Stimulated activated CD4-positive, alpha-beta T cell treated with anti-CD3 and anti-CD28 coated beads, Interleukin-4, amount 100 ng/mL, for 24 hours (primary cell): ENCODE measurements around the gene TANC1.

Experiments
- DNase-seq: peaks from one replicate; pipeline ENCODE4 v3.0.0-alpha.2; 2020

The TANC1 gene

DNA sequence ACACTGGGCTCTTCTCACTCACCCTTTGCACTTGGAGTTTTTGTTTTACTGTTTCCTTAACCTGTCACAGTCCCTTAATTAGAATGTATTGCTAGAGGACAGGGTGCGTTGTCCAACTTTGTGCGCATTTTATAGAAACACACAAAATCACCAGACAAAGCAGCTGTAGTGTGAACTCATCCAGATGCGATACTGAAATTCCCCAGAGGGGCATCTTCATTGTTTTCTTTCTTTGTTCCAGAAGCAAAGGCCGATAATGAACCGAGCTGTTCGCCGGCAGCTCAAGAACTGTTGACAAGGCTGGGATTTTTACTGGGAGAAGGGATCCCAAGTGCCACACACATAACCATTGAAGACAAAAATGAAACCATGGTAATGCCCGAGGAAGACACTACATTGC, 180.5 kb downstream of the TANC1 start:
- no peak for DNase-seq

DNA sequence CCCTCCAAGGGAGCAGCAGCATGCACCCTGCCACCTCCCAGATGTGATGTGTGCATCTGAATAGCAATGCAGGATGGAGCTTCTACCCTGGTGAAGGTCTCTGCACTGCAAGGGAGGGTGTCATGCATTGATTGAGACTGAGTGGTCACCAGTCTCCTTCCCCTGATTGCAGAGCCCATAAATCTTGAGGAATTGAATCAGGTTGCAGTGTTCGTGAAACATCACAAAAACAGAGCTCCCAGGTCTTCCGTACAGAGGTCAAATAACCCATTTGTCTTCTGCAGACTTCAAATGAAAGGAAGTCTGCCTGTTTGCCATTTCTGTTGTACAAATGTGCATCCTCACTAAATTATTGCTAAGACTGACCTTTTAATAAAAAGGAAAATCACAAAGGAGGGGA, 181.3 kb downstream of the TANC1 start:
- no peak for DNase-seq

DNA sequence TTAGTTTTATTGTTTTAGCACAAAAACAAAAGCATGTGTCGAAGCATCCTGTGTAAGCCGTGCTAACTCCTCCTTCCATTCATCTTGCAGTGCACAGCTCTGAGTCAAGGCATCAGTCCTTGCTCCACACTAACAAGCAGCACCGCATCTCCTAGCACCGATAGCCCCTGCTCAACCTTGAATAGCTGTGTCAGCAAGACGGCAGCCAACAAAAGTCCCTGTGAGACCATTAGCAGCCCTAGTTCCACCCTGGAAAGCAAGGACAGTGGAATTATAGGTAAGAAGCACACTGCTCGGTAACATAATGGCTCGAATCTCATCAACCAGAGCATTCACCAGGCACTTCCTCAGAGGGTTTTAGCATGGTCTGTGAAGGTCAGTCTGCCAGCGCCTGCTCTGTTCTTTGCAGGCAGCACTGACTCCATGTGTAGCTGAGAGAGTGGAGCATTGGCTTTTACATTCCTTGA, 181.9 kb downstream of the TANC1 start:
- DNase-seq, result no peak

DNA sequence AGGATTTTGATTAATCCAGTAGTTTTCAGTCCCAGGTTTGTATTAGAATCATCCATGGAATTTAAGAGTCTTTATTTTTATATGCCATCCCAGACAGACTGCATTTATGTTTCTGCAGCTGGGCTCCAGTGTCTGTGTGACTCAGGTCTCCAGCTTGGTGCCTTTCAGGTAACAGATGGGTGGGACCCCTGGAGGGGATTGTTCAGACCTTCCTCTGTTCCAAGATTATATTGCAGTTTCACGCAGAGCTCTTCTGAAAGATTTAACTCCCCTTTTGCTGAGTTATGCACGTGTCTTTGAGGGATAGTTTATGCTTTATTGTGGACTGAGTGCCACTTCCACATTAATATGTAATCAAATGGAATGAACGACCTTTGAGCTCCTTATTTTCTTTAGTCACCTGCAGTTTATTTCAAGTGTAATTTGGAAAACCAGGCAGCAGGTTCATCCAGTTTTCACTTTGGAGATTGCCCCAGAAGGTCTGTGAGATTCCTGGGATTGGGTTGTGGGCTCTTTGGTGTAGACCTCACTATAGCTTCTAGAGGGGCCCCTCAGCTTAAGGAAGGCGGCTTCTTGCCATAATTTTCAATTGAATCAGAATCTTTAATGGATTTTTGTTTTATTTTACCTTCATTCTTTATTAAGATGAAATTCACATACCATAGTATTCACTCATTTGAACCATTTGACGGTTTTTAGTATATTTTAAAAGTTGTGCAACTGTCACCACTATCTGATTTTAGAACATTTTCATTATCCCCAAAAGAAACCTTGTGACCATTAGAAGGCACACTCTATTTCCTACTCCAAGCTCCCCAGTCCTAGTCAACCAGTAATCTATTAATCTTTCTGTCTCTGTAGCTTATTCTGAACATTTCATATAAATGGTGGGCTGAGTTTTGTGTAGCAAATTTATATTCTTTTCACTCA, 183.0 kb downstream of the TANC1 start:
- no peak for DNase-seq

DNA sequence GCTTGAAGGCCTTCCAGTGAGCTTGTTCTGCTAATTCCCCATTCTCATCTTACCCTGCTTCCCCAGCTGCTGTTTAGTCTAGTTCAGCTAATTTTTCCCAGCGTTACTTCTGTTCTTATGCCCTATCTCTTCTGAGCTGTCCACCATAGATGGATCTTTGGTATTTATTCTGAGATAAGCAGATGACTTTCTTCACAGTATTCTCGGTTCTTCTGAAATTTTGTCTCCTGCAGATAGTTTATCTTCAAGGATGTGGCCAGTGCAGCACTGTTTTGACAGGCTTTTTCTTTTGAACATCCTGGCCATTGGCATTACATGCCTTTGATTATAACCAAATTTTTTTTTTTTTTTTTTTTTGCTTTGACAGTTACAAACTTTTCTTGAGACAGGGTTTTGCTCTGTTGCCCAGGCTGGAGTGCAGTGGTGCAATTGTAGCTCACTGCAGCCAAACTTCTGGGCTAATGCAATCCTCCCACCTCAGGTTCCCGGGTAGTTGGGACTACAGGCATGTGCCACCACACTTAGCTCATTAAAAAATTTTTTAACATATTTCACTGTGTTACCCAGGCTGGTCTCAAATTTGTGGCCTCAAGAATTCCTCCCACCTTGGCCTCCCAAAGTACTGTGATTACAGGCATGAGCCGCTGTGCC, 183.8 kb downstream of the TANC1 start:
- no peak for DNase-seq

DNA sequence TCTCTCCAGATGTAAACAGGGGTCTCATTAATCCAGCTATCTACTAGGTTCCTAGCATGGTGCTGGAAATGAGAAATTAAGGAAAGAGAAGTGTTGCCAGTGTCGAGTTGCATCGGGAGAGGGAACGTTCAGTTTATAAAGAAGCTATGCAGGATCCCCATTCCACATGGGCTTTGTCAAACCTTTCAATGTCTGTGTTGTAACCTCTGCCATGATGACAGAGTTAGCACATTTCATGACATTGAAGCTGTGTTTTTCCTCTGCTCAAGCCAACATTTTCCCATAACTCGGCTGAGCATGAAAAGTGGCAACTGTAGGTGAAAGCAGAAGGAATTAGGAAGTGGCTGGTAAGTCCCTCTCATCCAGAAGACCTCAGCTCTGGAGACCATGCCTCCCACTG, 184.6 kb downstream of the TANC1 start:
- no peak for DNase-seq

DNA sequence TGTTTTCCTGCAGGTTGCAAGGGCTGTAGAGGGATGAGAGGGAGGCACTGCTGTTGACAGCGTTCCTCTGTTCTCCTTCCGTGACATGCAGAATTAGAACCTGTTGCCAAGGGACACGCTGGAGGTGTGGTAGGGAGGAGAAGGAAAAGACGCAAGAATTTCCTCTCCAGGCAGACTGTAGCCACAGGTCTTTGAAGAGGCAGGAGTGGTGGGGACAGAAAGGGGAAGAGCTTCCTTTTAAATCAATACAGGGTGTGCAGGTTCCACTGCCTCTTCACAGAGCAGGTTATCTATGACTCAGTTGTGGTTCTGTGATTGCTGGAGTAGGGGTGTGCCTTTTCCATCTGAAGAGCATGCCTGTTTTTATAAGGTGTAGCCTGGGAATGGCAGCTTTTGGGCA, 185.0 kb downstream of the TANC1 start:
- DNase-seq, result no peak

DNA sequence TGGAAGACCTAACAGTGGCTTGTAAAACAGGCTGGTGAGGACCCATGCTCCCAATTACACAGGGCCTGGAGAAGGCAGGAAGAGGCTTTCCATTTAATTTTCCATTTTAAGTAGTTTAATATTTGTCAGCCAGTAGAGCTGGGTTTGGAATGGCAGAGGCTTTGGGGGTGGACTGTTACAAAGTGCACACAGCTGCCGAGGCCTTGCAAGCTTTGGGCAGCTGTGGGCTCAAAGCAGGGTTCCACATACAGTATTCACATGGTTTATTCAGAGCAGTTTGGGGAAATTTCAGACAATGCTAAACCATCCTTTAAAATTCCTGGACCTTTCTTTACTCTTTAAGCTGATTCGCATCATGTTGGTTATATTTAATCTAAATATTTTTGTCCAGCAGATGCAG, 185.5 kb downstream of the TANC1 start:
- no peak for DNase-seq

DNA sequence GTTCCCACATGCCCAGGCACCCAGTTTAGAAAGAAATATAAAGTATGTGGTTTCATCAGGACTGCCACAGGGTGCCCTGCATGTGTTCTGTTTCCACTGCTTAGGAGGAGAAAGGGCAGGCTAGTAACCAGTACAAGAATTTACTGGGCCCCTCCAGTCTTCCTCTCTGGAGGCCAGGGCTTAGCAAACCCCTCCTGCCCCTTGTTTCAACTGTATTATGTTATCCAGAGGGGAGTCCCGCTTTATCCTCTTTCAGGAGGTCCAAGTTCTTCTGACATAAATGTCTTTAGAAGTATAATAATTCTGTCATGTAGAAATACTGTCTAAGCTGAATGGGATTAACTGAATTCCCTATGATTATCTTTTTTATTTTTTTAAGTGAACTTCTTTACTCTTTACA, 185.9 kb downstream of the TANC1 start:
- no peak for DNase-seq

DNA sequence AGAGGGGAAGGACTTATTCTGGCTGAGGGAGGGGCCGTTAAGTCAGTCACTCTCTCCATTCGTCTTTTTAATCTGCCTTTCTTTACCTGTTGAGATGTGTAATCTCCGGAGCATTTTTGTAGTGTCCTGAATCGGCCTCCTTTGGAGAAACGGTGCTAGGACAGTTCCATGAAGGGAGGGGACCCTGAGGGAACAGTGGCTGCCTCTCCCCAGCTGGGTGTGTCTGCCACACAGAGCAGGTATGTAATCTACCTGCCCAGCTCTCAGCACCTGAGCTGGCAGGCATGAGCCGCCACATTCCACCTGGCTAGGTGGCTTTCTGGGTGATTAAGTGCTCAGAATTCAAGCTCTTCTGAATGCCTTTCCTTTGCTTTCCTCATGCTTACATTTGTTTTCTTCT, 186.9 kb downstream of the TANC1 start:
- no peak for DNase-seq

DNA sequence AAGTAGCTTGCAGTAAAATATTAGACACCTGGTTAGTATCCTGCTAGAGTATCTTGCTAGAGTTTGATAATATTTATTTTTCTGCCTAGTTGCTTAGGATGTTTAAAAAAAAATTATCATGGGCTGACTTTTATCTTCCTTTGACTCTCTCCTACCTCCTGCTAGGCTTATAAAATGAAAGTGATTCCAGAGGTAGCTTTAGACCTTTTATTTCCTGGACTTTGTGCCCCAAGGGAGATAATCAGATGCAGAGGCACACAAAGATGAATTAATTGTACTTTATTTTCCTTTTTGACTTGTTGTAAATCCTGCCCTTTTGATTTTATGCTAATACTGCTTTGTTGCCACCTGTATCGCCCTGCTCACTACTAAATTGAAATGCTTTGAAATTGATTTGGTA, 187.4 kb downstream of the TANC1 start:
- no peak for DNase-seq

DNA sequence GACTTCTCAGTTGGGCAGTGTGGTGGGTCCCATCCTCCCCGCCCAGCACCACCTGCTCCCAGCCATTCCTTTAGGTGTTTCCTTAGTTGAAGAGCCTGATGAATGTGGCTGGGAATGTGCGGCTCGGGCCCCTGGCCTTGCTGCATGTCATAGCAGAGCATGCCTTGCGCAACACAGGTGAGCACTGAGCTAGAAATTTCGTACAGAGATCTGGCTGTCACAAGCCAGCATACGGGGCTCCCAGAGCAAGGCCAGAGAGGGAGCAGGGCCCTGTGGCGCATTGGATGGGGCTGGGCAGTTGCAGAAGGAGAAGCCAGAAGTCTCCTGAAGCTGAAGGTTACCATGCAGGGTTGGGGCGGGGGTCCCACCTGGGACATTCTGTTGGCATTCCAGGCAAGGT, 188.4 kb downstream of the TANC1 start:
- DNase-seq, result no peak

DNA sequence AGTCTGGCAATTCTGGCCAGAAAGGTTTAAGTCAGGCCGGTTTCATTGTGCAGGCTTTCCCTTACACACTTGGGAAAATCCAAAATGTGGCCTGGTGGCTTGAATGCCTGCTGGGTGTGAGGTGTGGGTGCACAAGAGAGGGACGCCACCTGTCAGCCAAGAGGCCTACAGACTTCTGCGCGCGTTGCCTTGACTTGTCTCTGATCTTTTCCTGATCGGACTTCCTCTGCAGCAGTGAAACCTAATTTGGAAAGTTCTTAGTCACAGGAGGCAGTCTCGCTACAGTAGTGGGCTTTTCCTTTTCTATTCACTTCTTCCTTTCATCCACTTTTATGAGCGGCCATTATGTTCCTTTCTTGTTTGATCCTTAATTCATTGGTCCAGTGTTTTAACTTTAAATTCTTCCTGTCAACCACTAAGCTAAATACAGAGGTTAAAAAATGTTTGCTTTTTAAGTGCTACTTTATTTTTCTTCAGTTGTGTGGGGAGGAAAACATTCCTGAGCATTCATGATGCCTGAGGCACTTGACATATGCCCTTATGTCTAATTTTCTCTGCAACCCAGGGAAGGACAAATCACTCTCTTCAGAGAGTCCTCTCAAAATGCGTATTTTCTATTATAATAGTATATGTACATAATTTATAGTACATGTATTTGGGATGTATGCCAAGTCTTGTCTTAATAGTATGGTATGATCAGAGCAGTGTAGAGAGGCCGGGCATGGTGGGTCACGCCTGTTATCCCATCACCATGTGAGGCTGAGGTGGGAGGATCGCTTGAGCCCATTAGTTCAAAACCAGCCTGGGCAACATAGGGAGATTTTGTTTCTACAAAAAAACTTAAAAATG, 189.1 kb downstream of the TANC1 start:
- no peak for DNase-seq

DNA sequence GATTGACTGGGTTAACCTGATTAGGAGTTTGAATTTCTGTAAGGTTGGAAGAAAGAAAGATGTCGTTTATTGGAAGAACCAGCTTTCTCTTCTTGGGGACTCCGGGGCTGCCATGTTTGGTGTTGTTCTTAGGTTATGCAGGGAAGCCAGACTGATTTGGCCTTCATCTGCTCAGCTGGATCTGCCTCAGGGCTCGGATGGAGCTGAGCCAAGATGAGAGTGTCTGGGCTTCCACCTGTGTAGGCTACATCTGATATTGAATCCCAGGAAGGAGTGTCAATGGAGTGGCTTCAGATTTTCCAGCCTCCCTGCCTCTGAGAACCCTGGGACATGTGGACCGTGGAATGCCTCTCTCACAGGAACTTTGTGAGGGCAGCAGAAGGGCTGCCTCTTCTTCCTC, 192.0 kb downstream of the TANC1 start:
- DNase-seq, result no peak

DNA sequence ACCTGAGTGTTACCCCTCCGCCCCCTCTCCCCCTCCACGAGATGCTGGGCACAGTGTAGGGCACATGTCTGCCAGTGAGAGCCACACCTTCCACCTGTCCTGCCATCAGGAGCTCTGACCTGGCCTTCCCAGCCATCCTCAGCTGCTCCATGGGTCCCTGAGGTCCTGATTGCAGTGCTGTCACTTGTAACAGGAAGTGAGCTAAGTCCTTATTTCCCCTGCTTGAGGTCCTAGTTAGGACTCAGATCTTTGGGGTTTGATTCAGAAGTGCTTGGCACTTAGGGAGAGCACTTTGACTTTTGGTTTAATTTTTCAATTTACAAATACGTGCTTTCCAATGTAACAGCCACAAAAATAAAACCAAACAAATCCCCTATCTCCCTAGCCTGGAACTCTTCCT, 192.5 kb downstream of the TANC1 start:
- no peak for DNase-seq

DNA sequence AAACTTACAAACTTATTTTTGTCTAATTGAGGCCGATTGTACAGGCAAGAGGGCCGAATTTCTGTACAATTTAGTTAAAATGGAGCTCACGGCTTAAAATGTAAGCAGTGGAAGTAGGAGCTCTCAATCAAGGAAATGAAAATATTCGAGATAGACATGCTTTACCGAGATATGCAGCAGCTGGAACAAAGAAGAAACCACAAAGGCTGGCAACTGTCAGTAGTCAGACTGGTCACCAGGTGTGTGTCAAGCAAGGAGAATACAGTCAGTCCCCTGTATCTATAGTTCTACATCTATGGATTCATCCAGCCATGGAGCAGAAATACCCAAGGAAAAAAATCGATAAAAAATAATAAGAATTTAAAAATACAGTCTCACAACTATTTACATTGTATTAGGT, 195.5 kb downstream of the TANC1 start:
- DNase-seq, result no peak

DNA sequence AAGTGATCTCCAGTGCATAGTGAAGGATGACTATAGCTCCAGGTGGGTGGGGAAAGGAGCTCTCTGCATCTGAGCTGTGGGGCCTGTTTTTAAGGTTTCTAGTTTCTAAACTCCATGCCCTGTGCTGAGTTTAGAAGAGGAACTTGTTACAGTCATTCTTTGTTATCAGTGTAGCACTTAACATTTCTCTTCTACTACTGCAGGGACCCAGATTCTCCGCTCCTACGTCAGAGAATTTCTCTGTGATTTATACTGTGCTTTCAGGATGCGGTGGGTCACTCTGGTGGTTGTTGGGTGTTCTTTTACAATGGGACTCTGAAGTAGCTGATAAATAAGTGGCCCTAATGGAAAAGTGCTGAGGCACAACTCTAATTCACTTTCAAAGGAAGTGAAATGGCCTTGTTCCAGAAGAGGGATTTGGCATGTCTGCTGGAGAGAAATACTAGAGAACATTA, 196.0 kb downstream of the TANC1 start:
- no peak for DNase-seq

DNA sequence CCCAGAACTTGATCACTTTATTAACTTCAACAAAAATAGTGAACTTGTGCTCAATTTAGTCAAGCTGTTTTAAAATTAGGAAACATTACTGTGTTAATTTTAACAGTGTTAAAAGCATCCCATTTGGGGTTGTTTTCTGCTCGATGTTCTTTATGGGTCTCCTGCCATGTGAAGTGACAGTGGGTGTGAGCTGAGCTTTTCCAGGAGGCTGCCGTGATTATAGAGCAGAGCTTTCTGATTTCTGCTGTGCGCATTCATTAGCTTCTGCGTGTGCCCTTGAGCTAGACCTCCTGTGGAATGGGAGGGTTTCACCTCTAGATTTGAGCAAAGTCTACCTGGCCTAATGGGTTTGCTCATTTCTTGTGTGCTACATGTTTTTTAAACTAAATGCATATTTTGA, 196.6 kb downstream of the TANC1 start:
- DNase-seq, result no peak

DNA sequence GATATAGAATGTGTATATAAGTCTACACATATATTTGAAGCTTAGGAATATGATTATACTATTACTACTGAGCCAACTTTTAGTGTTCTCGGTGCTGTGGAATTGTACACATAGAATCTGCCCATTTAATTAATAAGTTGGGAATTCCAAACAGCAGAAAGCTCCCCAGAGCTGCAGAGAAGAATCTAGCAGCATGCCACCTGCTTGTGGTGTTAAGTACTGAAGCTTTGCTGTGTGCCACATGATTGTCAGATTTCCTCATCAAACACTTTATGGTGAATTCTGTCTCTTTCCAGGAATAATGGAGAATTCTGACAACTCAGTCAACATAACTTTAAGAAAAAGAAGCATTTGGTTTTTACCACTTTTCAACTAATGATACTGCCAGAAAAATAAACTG, 200.3 kb downstream of the TANC1 start:
- DNase-seq, result no peak

DNA sequence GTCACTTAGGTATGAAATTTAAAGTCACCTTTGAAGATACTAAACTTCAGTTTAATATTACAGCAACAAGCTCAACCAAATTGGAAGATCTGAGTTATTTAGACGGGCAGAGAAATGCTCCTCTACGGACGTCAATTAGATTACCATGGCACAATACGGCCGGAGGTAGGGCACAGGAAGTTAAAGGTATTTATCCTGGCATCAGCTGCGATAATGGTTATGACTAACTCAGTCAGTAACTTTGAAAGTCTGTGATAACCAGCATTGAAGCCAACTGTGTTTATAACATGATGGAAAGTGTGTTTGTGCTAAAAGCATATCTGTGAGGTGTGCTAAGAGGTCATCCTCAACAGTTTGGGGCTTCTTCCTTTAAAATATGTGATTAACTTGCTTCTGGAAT, 200.7 kb downstream of the TANC1 start:
- no peak for DNase-seq

DNA sequence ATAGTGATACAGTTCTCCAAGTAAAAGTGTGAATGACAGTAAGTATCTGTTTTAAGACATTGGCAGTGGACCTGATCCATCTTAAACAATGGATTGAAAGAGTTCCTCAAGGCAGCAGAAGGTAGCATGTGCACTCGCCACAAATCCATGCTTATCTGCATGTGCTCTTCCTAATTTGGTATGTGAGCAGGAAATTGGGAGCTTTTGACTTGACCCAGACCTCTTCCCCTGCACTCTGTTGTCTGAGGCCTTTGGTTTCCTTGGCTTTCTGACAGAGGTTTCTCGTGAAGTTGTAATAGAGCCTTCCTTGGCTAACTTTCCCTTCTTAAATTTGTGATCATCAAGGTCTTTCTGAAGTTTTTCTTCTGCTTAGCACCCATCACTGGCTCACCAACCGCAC, 204.0 kb downstream of the TANC1 start:
- DNase-seq, result no peak

DNA sequence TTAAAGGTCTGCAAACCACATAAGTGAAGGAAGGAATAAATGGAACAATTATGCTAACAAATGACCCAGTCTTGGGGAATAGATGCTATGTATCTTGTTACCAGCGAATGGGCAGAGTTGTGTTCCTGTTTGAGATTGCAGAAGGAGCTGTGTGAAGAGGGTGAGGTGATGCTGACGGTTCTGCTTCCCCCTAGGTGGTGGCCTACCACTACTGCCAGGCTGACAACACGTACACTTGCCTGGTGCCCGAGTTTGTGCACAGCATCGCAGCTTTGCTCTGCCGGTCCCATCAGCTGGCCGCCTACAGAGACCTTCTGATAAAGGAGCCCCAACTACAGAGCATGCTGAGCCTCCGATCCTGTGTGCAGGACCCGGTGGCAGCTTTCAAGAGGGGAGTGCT, 206.3 kb downstream of the TANC1 start:
- no peak for DNase-seq

DNA sequence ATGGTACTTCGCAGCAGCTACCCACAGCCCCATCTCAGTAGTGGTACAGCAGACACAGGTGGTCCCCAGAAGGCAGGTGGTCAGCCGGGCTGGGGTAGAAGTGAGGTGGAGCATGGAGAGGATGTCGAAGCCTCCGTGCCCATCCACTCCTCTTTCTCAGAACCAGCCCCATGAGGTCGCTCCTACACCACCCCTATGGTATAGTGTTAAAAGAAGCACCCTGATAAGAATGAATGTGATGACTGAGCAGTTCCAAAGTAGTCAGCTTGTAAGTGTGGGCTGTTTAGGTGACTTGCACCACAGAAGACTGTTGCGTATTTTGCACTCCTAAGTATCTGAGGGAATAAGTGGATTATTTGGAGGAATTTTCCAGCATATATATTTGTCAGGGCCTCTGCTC, 206.7 kb downstream of the TANC1 start:
- no peak for DNase-seq

DNA sequence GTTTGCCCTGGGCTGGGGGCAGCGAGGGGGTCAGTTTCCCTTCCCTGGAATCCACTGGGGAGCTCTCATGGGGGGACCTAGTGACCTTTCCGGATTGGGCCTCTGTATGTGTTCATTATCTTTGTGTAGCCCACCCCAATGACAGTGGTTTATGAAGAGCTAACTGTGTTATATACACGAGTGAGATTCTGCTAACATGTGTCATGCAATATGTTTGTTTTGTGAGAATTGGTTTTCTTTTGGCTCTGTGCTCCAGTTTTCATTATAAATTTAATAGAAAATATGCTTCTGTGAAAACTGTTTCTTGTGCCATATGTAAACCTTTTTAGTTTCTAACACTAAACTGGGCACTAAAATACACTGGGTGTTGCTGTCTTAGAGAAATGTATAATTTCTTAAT, 207.5 kb downstream of the TANC1 start:
- DNase-seq, result no peak
